Upper lobe of left lung (tissue), 6 donors: ENCODE results near the gene ACTR3. TPM values are rescaled to one million over a fixed set of nuclear protein-coding genes. Genes with fewer than 3 reads are reported as not detected.

Source experiments
- ATAC-seq, 2 donors: fragments of 200-7000 bp; cut with Tn5 transposase; one replicate each; pipeline ENCODE4 v1.9.1; 2022; ENCODE audit warnings: mild to moderate bottlenecking in 2 of 2, moderate library complexity in 2 of 2; ENCODE audit not compliant: low FRiP score in 2 of 2
- DNase-seq, 2 donors: peaks; one replicate each; pipeline ENCODE4 v3.0.0-alpha.2; 2019 to 2020
- H3K27ac ChIP-seq, 4 donors: fragments of 200-600 bp; sonication (generic); one replicate each; pipeline ENCODE4 v1.5.1; 2016 to 2019
- H3K27me3 ChIP-seq, 4 donors: fragments of 200-600 bp; sonication (generic); one replicate each; pipeline ENCODE4 v1.5.1; 2017 to 2019
- H3K36me3 ChIP-seq, 4 donors: fragments of 200-600 bp; sonication (generic); one replicate each; pipeline ENCODE4 v1.5.1; 2016 to 2019
- H3K4me1 ChIP-seq, 4 donors: fragments of 200-600 bp; sonication (generic); one replicate each; pipeline ENCODE4 v1.5.1; 2018 to 2019
- H3K4me3 ChIP-seq, 4 donors: fragments of 200-600 bp; sonication (generic); one replicate each; pipeline ENCODE4 v1.5.1; 2017 to 2019; ENCODE audit warnings: mild to moderate bottlenecking in 2 of 4, moderate library complexity in 1 of 4
- H3K9me3 ChIP-seq, 4 donors: fragments of 200-600 bp; sonication (generic); one replicate each; pipeline ENCODE4 v1.5.1; 2018 to 2019
- EP300 ChIP-seq, 4 donors: sonication (generic); formaldehyde crosslinking; IDR thresholded peaks; one replicate each; pipeline ENCODE4 v1.5.1; 2017; ENCODE audit warnings: antibody characterized with exemption in 4 of 4, control low read depth in 2 of 4
- POLR2A ChIP-seq, 4 donors: fragments of 450-650 bp; IDR thresholded peaks; one replicate each; pipeline ENCODE4 v1.5.1; 2016 to 2017; ENCODE audit warnings: antibody characterized with exemption in 4 of 4, mild to moderate bottlenecking in 2 of 4
- POLR2AphosphoS5 ChIP-seq, 2 donors: sonication (generic); formaldehyde crosslinking; IDR thresholded peaks; one replicate each; pipeline ENCODE4 v1.5.1; 2017; ENCODE audit warnings: antibody characterized with exemption in 2 of 2
- WGBS, 2 donors: methylation state at CpG; one replicate each; pipeline ENCODE4 v1.1.5; 2017 to 2018; 5-methylcytosine and 5-hydroxymethylcytosine counted together
- total RNA-seq, 6 donors: library from RNA; depleted of rRNA in 4 of 6; stranded (reverse); fragments of >200 nt in 4 of 6; gene quantifications; one replicate each; pipeline versions ENCODE4 v1.1.0 to v1.2.1, GENCODE V29; 2016 to 2021
- TF ChIP-seq, protein P1 (sequence below), 6 experiments: fragments of 450-650 bp in 4 of 6; fragments of 200-600 bp in 2 of 6; sonication (generic) in 2 of 6; IDR thresholded peaks; one replicate each; pipeline ENCODE4 v1.5.1; 2016 to 2019; ENCODE audit warnings: antibody characterized with exemption in 6 of 6
- donor health status: DM: no; HTN: no; CAD: no; lungs with moderate emphysema.
- donor health status: DM: no; HTN: yes; CAD: no; lungs with severe emphysema.

ACTR3 gene
- total RNA-seq, 6 donors from 2014 or later = 79.6 to 304 (median 139) TPM

GRCh38 chr2:113846429-113846828, 43.5 kb upstream of the ACTR3 start:
- 55 to 59% methylated on average over 2 of the region's 2 CpGs for WGBS, 2 donors
- TF ChIP-seq EP300 (IDR thresholded peaks at IDR 0.05) (no peak), POLR2A (IDR thresholded peaks at IDR 0.05) (no peak), POLR2AphosphoS5 (IDR thresholded peaks at IDR 0.05) (no peak)
- TF ChIP-seq, protein P1, sequence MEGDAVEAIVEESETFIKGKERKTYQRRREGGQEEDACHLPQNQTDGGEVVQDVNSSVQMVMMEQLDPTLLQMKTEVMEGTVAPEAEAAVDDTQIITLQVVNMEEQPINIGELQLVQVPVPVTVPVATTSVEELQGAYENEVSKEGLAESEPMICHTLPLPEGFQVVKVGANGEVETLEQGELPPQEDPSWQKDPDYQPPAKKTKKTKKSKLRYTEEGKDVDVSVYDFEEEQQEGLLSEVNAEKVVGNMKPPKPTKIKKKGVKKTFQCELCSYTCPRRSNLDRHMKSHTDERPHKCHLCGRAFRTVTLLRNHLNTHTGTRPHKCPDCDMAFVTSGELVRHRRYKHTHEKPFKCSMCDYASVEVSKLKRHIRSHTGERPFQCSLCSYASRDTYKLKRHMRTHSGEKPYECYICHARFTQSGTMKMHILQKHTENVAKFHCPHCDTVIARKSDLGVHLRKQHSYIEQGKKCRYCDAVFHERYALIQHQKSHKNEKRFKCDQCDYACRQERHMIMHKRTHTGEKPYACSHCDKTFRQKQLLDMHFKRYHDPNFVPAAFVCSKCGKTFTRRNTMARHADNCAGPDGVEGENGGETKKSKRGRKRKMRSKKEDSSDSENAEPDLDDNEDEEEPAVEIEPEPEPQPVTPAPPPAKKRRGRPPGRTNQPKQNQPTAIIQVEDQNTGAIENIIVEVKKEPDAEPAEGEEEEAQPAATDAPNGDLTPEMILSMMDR (IDR thresholded peaks at IDR 0.05) = no peak
- H3K4me1 ChIP-seq = no peaks in the 10 kb centered on the region
- ATAC-seq (no peak), DNase-seq (no peak)
- no peak overlapping the region for H3K27ac ChIP-seq
- no peaks in the 10 kb centered on the region for H3K9me3 ChIP-seq
- no peak overlapping the region for H3K4me3 ChIP-seq
- no peaks in the 10 kb centered on the region for H3K36me3 ChIP-seq
- no peaks in the 10 kb centered on the region for H3K27me3 ChIP-seq

DNA sequence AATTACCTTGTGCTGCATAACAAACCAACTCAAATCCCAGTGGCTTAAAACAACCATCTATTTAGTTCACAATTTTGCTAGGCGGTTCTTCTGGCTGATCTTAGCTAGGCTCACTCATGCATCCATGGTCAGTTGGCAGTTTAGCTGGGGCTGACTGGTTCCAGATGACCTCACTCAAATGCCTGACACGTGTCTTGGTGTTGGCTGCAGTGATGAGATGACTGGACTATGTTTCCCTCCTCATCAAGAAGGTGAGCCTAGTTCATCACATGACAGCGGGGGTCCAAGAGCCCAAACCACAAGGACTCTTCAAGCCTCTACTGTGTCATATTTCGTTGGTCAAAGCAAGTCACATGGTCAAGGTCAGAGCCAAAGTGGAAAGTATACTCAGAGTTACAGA, 42.7 kb upstream of the ACTR3 start:
- DNase-seq (no peak), ATAC-seq (peak in 1 of 2 donors; percentile 60)
- H3K4me3 ChIP-seq = no peak overlapping the region
- H3K4me1 ChIP-seq = no peaks in the 10 kb centered on the region
- WGBS, 2 donors = 86 to 93% methylated on average over 4 of the region's 4 CpGs
- H3K9me3 ChIP-seq = no peaks in the 10 kb centered on the region
- TF ChIP-seq, protein P1 (IDR thresholded peaks at IDR 0.05) = no peak
- TF ChIP-seq POLR2AphosphoS5 (IDR thresholded peaks at IDR 0.05) = no peak
- TF ChIP-seq EP300 (IDR thresholded peaks at IDR 0.05) = no peak
- TF ChIP-seq POLR2A (IDR thresholded peaks at IDR 0.05) = no peak
- H3K27ac ChIP-seq = no peak overlapping the region
- H3K36me3 ChIP-seq = no peaks in the 10 kb centered on the region
- H3K27me3 ChIP-seq = no peaks in the 10 kb centered on the region

- no peaks in the 10 kb centered on the region for H3K36me3 ChIP-seq
- WGBS, 2 donors = 79 to 81% methylated on average over 6 of the region's 6 CpGs
- no peak overlapping the region for H3K4me3 ChIP-seq
- H3K9me3 ChIP-seq = no peaks in the 10 kb centered on the region
- DNase-seq (no peak), ATAC-seq (no peak)
- H3K27ac ChIP-seq = no peak overlapping the region
- TF ChIP-seq POLR2AphosphoS5 (IDR thresholded peaks at IDR 0.05) (no peak), EP300 (IDR thresholded peaks at IDR 0.05) (no peak), POLR2A (IDR thresholded peaks at IDR 0.05) (no peak)
- TF ChIP-seq, protein P1 (IDR thresholded peaks at IDR 0.05) = no peak
- H3K4me1 ChIP-seq = no peaks in the 10 kb centered on the region
- H3K27me3 ChIP-seq = no peaks in the 10 kb centered on the region
These were observed 41.0 kb upstream of the ACTR3 start for GRCh38 chr2:113848758-113849415.

DNA sequence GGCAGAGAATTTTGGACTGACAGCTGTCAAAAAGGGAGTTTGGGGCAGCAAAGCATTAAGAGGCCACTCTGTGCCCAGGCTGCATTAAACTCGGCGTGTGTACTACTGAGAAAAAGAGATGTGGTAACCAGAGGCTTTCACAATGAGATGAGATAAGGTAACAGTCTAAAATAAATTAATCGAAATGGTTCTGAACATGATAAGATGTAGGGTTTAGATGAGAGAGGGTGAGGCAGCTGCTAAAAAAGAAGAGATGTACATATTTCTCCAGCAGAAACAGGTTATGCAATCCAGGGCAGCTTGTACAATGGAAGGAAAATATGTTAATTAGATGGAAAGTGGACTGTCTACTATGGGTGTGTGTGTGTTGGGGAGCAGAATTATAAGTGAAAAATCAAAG, 39.2 kb upstream of the ACTR3 start:
- Histone ChIP-seq H3K4me1 (no peaks in the 10 kb centered on the region), H3K9me3 (no peaks in the 10 kb centered on the region), H3K27ac (no peak overlapping the region), H3K4me3 (no peak overlapping the region), H3K36me3 (no peaks in the 10 kb centered on the region), H3K27me3 (no peaks in the 10 kb centered on the region)
- DNase-seq (no peak), ATAC-seq (no peak)
- 35 to 64% methylated on average over 3 of the region's 3 CpGs for WGBS, 2 donors
- TF ChIP-seq, protein P1 (IDR thresholded peaks at IDR 0.05) = no peak
- no peak for TF ChIP-seq EP300 (IDR thresholded peaks at IDR 0.05)
- no peak for TF ChIP-seq POLR2A (IDR thresholded peaks at IDR 0.05)
- TF ChIP-seq POLR2AphosphoS5 (IDR thresholded peaks at IDR 0.05) = no peak

DNA sequence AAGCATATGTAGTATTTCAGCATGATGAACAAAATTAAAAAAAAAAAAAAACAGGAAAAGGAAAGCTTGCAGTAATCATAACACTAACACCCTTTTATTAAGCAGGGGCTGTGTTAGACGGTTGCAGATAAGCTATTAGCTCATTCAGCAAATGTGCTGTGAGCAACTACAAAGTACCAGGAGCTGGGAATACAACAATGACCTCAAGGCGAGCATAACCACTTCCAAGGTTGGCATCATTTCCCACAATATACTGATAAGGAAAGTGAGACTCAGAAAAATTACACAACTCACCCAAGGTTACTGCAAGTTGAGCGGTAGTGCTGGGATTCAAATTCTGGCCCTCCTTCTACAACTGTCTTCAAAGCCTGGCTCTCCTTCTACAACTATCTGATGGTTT, 38.2 kb upstream of the ACTR3 start:
- no peaks in the 10 kb centered on the region for H3K36me3 ChIP-seq
- no peak overlapping the region for H3K4me3 ChIP-seq
- 35 to 36% methylated on average over 3 of the region's 3 CpGs for WGBS, 2 donors
- no peaks in the 10 kb centered on the region for H3K4me1 ChIP-seq
- TF ChIP-seq EP300 (IDR thresholded peaks at IDR 0.05) (no peak), POLR2A (IDR thresholded peaks at IDR 0.05) (no peak), POLR2AphosphoS5 (IDR thresholded peaks at IDR 0.05) (no peak)
- TF ChIP-seq, protein P1 (IDR thresholded peaks at IDR 0.05) = no peak
- H3K27ac ChIP-seq = no peak overlapping the region
- H3K27me3 ChIP-seq = no peaks in the 10 kb centered on the region
- no peak for DNase-seq
- peak in 1 of 2 donors; percentile 60 for ATAC-seq
- no peaks in the 10 kb centered on the region for H3K9me3 ChIP-seq
